Transverse colon (tissue), 4 donors: ENCODE results near the gene TRIL.

Experiments used
- CTCF ChIP-seq, 5 experiments: fragments of 200-600 bp in 3 of 5; fragments of 450-650 bp in 2 of 5; sonication (generic) in 3 of 5; IDR thresholded peaks; 1 replicate in 2 of 5; 2 replicates in 3 of 5; pipeline ENCODE4 v1.5.1; 2016 to 2017; ENCODE audit warnings: antibody characterized with exemption in 5 of 5, inconsistent platforms in 3 of 5, mild to moderate bottlenecking in 2 of 5, moderate library complexity in 1 of 5
- EP300 ChIP-seq: sonication (generic); formaldehyde crosslinking; IDR thresholded peaks from one replicate; pipeline ENCODE4 v1.6.1; 2017; ENCODE audit warnings: antibody characterized with exemption, low read depth
- POLR2AphosphoS5 ChIP-seq, 3 donors: sonication (generic); formaldehyde crosslinking; IDR thresholded peaks; one replicate each; pipeline ENCODE4 v1.6.1; 2016; ENCODE audit warnings: antibody characterized with exemption in 3 of 3

GRCh38 chr7:28919510-28919909 is 38.6 kb downstream of the TRIL start:
- TF ChIP-seq CTCF (IDR thresholded peaks at IDR 0.05) = no peak
- TF ChIP-seq EP300 = no peak
- no peak for TF ChIP-seq POLR2AphosphoS5 (IDR thresholded peaks at IDR 0.05)
